Activated T-helper 1 cell treated with anti-CD3 and anti-CD28 coated beads, Interleukin-2, amount 50 U/mL, for 16 hours (primary cell): ENCODE data around the gene NXT1.

Experiments
- DNase-seq, 2 donors: peaks; one replicate each; pipeline ENCODE4 v3.0.0-alpha.2; 2020; ENCODE audit warnings: low read depth in 1 of 2, low spot score in 1 of 2

Gene NXT1

DNA sequence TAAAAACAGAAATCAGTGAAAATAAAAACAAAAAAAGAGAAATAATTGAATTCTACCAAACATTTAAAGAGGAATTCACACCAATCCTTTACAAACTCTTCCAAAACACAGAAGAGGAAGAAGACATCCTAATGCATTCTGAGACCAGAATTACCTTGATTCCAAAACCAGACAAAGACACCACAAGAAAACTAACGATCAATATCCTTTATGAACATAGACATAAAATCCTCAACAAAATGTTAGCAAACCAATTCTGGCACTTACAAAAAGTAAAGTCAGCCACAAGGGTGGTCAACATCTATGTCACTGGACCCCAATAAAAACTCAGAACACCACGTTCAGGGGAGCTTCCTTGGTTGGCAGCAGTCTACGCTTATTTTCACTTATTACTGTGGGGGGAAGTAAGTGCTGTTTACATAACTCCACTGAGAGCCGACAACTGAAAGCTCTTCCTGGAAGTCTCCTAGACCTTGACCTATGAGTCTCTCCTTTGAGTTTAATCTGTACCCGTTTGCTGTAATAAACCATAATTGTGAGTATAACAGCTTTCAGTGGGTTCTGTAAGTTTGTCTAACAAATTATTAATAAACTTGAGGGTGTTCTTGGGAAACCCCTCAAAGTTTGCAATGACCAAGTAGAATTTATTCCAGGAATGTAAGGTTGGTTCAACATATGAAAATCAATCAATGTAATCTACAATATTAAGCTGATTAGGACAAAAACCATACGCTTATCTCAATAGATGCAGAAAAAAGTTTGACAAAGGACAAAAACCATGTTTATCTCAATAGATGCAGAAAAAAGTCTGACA, 35.9 kb downstream of the NXT1 start:
- DNase-seq = no peak

DNA sequence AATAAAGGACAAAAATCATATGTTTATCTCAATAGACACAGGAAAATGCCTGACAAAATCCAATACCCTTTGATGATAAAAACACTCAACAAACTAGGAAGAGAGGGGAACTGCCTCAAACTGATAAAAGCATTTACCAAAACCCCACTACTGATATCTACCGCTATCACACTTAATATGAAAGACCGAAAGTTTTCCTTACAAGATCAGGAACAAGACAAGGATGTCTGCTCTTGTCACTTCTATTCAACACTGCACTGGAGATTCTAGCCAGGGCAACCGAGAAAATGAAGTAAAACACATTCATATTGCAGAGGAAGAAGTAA, 36.5 kb downstream of the NXT1 start:
- no peak for DNase-seq

- DNase-seq = no peak
Observed at GRCh38 chr20:23390091-23390774, 39.6 kb downstream of the NXT1 start.

DNA sequence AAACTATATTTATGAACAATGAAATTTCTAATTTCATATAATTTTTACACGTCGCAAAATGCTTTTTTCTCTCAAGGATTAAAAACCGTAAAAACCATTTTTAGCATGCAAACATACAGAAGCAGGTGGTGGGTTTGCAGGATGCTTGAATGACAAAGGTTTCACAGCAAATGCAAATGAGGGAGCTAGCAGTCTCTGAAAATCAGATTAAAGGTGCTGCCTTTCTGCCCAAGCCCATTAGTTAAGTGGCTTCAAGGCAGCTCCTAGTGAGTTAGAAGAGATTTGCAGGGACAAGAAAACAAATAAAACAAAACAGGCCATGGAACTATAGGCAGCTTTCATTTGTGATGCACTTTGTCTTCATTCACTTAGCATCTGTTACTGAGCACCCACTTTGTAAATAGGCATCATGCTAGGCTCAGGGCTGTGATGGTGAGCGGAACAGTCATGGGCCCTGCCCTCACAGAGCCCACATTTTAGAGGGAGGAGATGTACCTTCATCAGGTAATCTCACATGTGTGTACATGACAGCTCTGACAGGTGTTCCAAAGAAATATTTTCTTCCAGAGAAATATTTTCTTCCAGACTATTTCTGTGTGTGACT, 41.2 kb downstream of the NXT1 start:
- no peak for DNase-seq

GRCh38 chr20:23393996-23394775, 43.6 kb downstream of the NXT1 start:
- DNase-seq = no peak

DNA sequence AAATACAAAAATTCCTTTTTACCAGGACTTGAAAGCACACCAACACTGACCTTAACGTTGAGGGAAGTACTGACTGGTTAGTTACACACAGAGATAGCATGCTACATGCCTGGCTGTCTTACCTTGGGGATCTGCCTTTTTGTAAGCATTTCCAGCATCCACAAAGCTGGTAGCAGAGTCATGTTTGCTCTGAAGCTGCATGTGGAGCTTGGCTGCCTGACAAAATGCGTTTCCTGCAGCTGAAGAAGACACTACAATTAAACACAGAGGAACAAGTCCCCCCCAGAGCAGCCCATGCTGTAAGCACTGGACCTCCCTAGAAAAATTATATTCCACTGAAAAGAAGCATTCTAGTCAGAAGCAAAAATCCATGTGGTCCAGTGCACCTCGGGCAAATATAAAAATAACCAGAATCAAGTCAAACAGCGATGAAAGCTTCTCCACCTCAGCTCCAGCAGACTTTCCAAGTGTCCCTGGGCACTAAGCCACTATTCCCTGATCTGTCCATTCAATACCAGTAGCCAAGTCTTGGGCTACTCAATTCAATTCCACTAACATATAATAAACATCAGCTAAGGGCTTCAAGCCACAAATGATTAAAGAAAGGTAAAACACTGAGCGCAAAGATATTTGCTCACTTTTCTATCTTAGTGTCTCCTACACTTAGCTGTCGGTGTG, 46.5 kb downstream of the NXT1 start:
- DNase-seq = no peak

GRCh38 chr20:23397961-23398360, 47.4 kb downstream of the NXT1 start:
- no peak for DNase-seq

GRCh38 chr20:23399568-23400241, 49.1 kb downstream of the NXT1 start:
- no peak for DNase-seq

GRCh38 chr20:23401051-23401450, 50.5 kb downstream of the NXT1 start:
- no peak for DNase-seq

DNA sequence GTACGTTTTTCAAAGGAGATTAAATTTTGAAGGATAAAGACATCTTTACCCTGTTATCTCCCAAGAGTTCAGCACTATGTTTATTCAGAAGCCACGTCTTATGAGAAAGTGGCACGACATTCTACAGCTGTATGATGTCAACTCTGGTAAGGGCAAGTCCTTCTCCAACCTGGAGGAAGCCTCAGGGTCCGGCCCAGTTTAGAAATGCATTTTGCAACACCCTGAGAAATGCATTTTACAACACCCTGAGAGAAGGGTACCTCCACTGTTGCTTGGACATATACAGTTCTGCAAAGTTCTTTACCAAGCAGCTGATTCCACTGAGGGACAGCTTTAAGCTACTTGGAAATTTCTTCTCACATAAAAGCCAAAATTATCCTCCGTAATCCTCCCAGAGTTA, 53.2 kb downstream of the NXT1 start:
- no peak for DNase-seq

GRCh38 chr20:23404196-23404595, 53.6 kb downstream of the NXT1 start:
- DNase-seq = no peak
